ENCODE measurements around the gene DOCK2.

DNA sequence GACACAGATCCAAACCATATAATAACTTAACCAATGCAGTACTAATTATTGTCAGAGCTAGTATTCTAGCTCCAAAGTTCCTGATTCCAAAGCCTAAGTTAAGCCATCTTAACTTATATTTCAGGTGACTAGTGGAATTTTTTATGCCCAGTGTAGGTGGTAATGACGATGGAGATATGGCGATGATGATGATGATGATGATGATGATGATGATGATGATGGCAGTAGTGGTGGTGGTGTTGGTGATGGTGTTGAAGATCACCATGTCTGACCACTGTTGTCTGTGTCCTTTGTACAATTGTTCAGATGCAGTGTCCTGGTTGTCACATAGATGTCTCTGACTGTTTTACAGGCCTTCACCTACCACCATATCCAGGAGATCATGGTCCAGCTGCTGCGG, 203.3 kb downstream of the DOCK2 start:
- TF ChIP-seq BHLHE40 (IDR thresholded peaks at IDR 0.05; ENCODE audit: low read length) (no peak), PTRF (tag; IDR thresholded peaks at IDR 0.05) (no peak), L3MBTL2 (IDR thresholded peaks at IDR 0.05) (no peak), HOXB6 (CRISPR knock-in tag; IDR thresholded peaks at IDR 0.05; ENCODE audit: borderline replicate concordance) (no peak), POLR2AphosphoS5 (IDR thresholded peaks at IDR 0.05; ENCODE audit: control insufficient read depth, insufficient read depth, low read depth, low read length) (no peak)
- TF ChIP-seq, protein P1, sequence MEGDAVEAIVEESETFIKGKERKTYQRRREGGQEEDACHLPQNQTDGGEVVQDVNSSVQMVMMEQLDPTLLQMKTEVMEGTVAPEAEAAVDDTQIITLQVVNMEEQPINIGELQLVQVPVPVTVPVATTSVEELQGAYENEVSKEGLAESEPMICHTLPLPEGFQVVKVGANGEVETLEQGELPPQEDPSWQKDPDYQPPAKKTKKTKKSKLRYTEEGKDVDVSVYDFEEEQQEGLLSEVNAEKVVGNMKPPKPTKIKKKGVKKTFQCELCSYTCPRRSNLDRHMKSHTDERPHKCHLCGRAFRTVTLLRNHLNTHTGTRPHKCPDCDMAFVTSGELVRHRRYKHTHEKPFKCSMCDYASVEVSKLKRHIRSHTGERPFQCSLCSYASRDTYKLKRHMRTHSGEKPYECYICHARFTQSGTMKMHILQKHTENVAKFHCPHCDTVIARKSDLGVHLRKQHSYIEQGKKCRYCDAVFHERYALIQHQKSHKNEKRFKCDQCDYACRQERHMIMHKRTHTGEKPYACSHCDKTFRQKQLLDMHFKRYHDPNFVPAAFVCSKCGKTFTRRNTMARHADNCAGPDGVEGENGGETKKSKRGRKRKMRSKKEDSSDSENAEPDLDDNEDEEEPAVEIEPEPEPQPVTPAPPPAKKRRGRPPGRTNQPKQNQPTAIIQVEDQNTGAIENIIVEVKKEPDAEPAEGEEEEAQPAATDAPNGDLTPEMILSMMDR (IDR thresholded peaks at IDR 0.05 in 2 of 3, conservative IDR thresholded peaks at IDR 0.05 in 1 of 3; ENCODE audit: insufficient read depth in 2 of 3, low read depth in 1 of 3, low read length in 3 of 3): no peak
- TF ChIP-seq, protein P2, sequence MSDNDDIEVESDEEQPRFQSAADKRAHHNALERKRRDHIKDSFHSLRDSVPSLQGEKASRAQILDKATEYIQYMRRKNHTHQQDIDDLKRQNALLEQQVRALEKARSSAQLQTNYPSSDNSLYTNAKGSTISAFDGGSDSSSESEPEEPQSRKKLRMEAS (CRISPR knock-in tag; IDR thresholded peaks at IDR 0.05): no peak

All from K562 (cell line).